ENCODE results near the gene CHCHD2.

- TF ChIP-seq, protein P1, sequence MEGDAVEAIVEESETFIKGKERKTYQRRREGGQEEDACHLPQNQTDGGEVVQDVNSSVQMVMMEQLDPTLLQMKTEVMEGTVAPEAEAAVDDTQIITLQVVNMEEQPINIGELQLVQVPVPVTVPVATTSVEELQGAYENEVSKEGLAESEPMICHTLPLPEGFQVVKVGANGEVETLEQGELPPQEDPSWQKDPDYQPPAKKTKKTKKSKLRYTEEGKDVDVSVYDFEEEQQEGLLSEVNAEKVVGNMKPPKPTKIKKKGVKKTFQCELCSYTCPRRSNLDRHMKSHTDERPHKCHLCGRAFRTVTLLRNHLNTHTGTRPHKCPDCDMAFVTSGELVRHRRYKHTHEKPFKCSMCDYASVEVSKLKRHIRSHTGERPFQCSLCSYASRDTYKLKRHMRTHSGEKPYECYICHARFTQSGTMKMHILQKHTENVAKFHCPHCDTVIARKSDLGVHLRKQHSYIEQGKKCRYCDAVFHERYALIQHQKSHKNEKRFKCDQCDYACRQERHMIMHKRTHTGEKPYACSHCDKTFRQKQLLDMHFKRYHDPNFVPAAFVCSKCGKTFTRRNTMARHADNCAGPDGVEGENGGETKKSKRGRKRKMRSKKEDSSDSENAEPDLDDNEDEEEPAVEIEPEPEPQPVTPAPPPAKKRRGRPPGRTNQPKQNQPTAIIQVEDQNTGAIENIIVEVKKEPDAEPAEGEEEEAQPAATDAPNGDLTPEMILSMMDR (IDR thresholded peaks at IDR 0.05): no peak
- no peak for TF ChIP-seq POLR2A (IDR thresholded peaks at IDR 0.05)
These were observed 6.6 kb downstream of the CHCHD2 start for GRCh38 chr7:56099653-56100052.

Data from adrenal gland (tissue), 5 donors.